LNCaP clone FGC (cell line): ENCODE results near the gene LRRC9.

Source experiments
- DNase-seq: peaks from one replicate; pipeline ENCODE4 v3.0.0-alpha.2; 2011; ENCODE audit warnings: low read depth
- H3K4me3 ChIP-seq: 2 replicates; pipeline ENCODE4 v1.5.1; 2011; ENCODE audit warnings: mild to moderate bottlenecking, low read depth, low read length, control low read depth
- CTCF ChIP-seq: IDR thresholded peaks from 2 replicates; pipeline ENCODE4 v1.5.1; 2012; ENCODE audit warnings: mild to moderate bottlenecking; ENCODE audit not compliant: control insufficient read depth, insufficient read depth; ENCODE audit errors: extremely low read depth

LRRC9 gene

GRCh38 chr14:60058087-60058486 is 138.1 kb downstream of the LRRC9 start:
- H3K4me3 ChIP-seq, result no peak overlapping the region
- DNase-seq, result no peak
- TF ChIP-seq CTCF, result no peak

- H3K4me3 ChIP-seq, result no peak overlapping the region
- DNase-seq, result no peak
- TF ChIP-seq CTCF, result no peak
Measured at GRCh38 chr14:60061371-60061770, 141.4 kb downstream of the LRRC9 start.

GRCh38 chr14:60064491-60065072 is 144.6 kb downstream of the LRRC9 start:
- no peak overlapping the region for H3K4me3 ChIP-seq
- DNase-seq, result no peak
- TF ChIP-seq CTCF, result peak; percentile 46

- TF ChIP-seq CTCF, result no peak
- H3K4me3 ChIP-seq, result no peak overlapping the region
- no peak for DNase-seq
Measured at GRCh38 chr14:60067882-60068281, 147.9 kb downstream of the LRRC9 start.

GRCh38 chr14:60079723-60080122 is 159.8 kb downstream of the LRRC9 start:
- DNase-seq, result no peak
- no peak overlapping the region for H3K4me3 ChIP-seq
- no peak for TF ChIP-seq CTCF

GRCh38 chr14:60085085-60085484 is 165.1 kb downstream of the LRRC9 start:
- H3K4me3 ChIP-seq, result no peak overlapping the region
- TF ChIP-seq CTCF, result no peak
- no peak for DNase-seq

- no peak overlapping the region for H3K4me3 ChIP-seq
- TF ChIP-seq CTCF, result no peak
- DNase-seq, result no peak
Measured at GRCh38 chr14:60085693-60086092, 165.7 kb downstream of the LRRC9 start.
